Measurements from ENCODE around the gene DNER. TPM values are rescaled to one million over a fixed set of nuclear protein-coding genes. Genes with fewer than 3 reads are reported as not detected.
A peak's percentile ranks its signal among the peaks of the same experiment; 100 is the strongest.
"Not testable (repeated sequence)": the region's sequence is repeated elsewhere in the genome, so short reads cannot be mapped to it uniquely, and the experiment has no call there.

The DNER gene
- total RNA-seq, 1 donor from 2014 or later = 3.3 TPM

- ATAC-seq = no peak
- no peak for DNase-seq (ENCODE audit: missing footprints)
- intact Hi-C loops (cut with DNase I) = no loop called here
Observed at GRCh38 chr2:229640636-229641035, 73.7 kb downstream of the DNER start.

GRCh38 chr2:229636571-229636970, 77.8 kb downstream of the DNER start:
- DNase-seq (ENCODE audit: missing footprints) (no peak), ATAC-seq (no peak)
- intact Hi-C loops (cut with DNase I) = no loop called here

GRCh38 chr2:229635371-229635680, 79.0 kb downstream of the DNER start:
- intact Hi-C loops (cut with DNase I) = no loop called here

GRCh38 chr2:229634601-229635370, 79.6 kb downstream of the DNER start:
- DNase-seq (ENCODE audit: missing footprints) (no peak), ATAC-seq (no peak)
- intact Hi-C loops (cut with DNase I) = no loop called here

More at GRCh38 chr2:229635371-229635680, 79.0 kb downstream of the DNER start:
- DNase-seq (ENCODE audit: missing footprints) (no peak), ATAC-seq (no peak)

- DNase-seq (ENCODE audit: missing footprints) = no peak
- no peak for ATAC-seq
Observed at GRCh38 chr2:229633556-229633955, 80.8 kb downstream of the DNER start.

GRCh38 chr2:229629039-229629438, 85.3 kb downstream of the DNER start:
- intact Hi-C loops (cut with DNase I) = no loop called here
- DNase-seq (ENCODE audit: missing footprints) (no peak), ATAC-seq (no peak)

More at GRCh38 chr2:229633556-229633955, 80.8 kb downstream of the DNER start:
- intact Hi-C loops (cut with DNase I) = no loop called here

- intact Hi-C loops (cut with DNase I) = no loop called here
- ATAC-seq (no peak), DNase-seq (ENCODE audit: missing footprints) (no peak)
Observed at GRCh38 chr2:229627728-229628127, 86.6 kb downstream of the DNER start.

- intact Hi-C loops (cut with DNase I) = no loop called here
- ATAC-seq = no peak
- no peak for DNase-seq (ENCODE audit: missing footprints)
Observed at GRCh38 chr2:229622495-229623355, 91.6 kb downstream of the DNER start.

GRCh38 chr2:229620759-229621158, 93.6 kb downstream of the DNER start:
- ATAC-seq (peak; percentile 52), DNase-seq (ENCODE audit: missing footprints) (no peak)
- intact Hi-C loops (cut with DNase I) = no loop called here

- no peak for DNase-seq (ENCODE audit: missing footprints)
- ATAC-seq = no peak
- intact Hi-C loops (cut with DNase I) = no loop called here
Observed at GRCh38 chr2:229620289-229620688, 94.1 kb downstream of the DNER start.

- intact Hi-C loops (cut with DNase I) = no loop called here
- ATAC-seq (no peak), DNase-seq (ENCODE audit: missing footprints) (no peak)
Observed at GRCh38 chr2:229616433-229616832, 97.9 kb downstream of the DNER start.

- intact Hi-C loops (cut with DNase I); DNase-seq (ENCODE audit: missing footprints); ATAC-seq: not testable (repeated sequence)
Observed at GRCh38 chr2:229614021-229614420, 100.3 kb downstream of the DNER start.

- intact Hi-C loops (cut with DNase I) = no loop called here
- no peak for DNase-seq (ENCODE audit: missing footprints)
- no peak for ATAC-seq
Observed at GRCh38 chr2:229612384-229612971, 101.9 kb downstream of the DNER start.

- intact Hi-C loops (cut with DNase I) = no loop called here
- no peak for ATAC-seq
Observed at GRCh38 chr2:229611360-229611759, 103.0 kb downstream of the DNER start.

GRCh38 chr2:229610872-229611271, 103.5 kb downstream of the DNER start:
- DNase-seq (ENCODE audit: missing footprints) = no peak
- no peak for ATAC-seq
- intact Hi-C loops (cut with DNase I) = no loop called here

More at GRCh38 chr2:229611360-229611759, 103.0 kb downstream of the DNER start:
- no peak for DNase-seq (ENCODE audit: missing footprints)

- no peak for ATAC-seq
- intact Hi-C loops (cut with DNase I) = no loop called here
Observed at GRCh38 chr2:229610333-229610732, 104.0 kb downstream of the DNER start.

GRCh38 chr2:229601936-229602335, 112.4 kb downstream of the DNER start:
- no peak for ATAC-seq
- no peak for DNase-seq (ENCODE audit: missing footprints)
- intact Hi-C loops (cut with DNase I) = no loop called here

More at GRCh38 chr2:229610333-229610732, 104.0 kb downstream of the DNER start:
- no peak for DNase-seq (ENCODE audit: missing footprints)

- no peak for ATAC-seq
- no peak for DNase-seq (ENCODE audit: missing footprints)
- intact Hi-C loops (cut with DNase I) = no loop called here
Observed at GRCh38 chr2:229601396-229601795, 113.0 kb downstream of the DNER start.

- ATAC-seq (no peak), DNase-seq (ENCODE audit: missing footprints) (no peak)
- intact Hi-C loops (cut with DNase I) = no loop called here
Observed at GRCh38 chr2:229598227-229598626, 116.1 kb downstream of the DNER start.

- no peak for ATAC-seq
- intact Hi-C loops (cut with DNase I) = no loop called here
- DNase-seq (ENCODE audit: missing footprints) = no peak
Observed at GRCh38 chr2:229596796-229597195, 117.6 kb downstream of the DNER start.

Measured in Right ventricle myocardium inferior (tissue), 1 donor.